Fibroblast of mammary gland (primary cell): Measurements from ENCODE around the gene SLC17A8.
"Not testable (repeated sequence)": the region's sequence is repeated elsewhere in the genome, so short reads cannot be mapped to it uniquely, and the experiment has no call there.

Experiments used
- DNase-seq: peaks from one replicate; pipeline ENCODE4 v3.0.0-alpha.2; 2010; ENCODE audit warnings: low read depth
- H3K4me3 ChIP-seq: 2 replicates; pipeline ENCODE4 v1.5.1; 2011; ENCODE audit warnings: low read depth, mild to moderate bottlenecking, low read length, moderate library complexity; ENCODE audit not compliant: control insufficient read depth
- CTCF ChIP-seq: conservative IDR thresholded peaks from 2 replicates; pipeline ENCODE4 v1.5.1; 2011; ENCODE audit warnings: low read depth, low read length, inconsistent platforms; ENCODE audit not compliant: control insufficient read depth, insufficient read depth

SLC17A8 gene

DNA sequence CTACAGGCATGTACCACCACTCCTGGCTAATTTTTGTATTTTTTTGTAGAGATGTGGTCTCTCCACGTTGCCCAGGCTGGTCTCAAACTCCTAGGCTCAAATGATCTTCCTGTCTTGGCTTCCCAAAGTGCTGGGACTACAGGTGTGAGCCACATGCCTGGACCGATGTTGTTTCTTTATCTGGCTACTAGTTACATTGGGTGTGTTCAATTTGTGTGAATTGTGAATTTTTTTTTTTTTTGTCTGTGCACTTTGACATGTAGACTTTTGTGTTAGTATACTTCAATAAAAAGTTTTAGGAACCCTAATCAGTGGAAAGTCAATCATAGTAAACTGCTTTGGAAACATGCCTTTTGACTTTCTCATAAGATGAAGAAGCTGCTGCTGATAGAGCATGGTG lies 24.0 kb upstream of the SLC17A8 start:
- TF ChIP-seq CTCF = no peak
- no peak overlapping the region for H3K4me3 ChIP-seq
- DNase-seq = no peak

GRCh38 chr12:100337299-100337698 lies 19.6 kb upstream of the SLC17A8 start:
- DNase-seq = no peak
- no peak overlapping the region for H3K4me3 ChIP-seq
- no peak for TF ChIP-seq CTCF

DNA sequence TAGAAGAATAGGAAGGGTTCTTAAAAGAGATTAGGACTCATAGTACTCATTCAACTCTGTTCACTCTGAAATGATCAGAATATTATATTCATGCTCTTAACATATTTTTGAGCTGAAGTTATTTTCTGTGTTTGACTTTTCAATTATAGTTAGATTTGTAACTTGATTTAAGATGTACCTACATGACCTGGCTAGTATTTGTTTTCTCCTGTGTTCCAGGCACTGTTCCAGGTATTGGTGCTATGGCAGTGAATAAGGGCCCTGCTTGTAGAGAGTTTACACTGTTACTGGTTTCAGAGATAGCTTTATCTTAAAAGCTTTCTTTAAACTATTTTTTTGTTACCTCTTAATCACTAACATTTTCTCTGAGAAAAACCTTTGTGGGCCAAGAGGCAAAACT lies 19.1 kb upstream of the SLC17A8 start:
- no peak overlapping the region for H3K4me3 ChIP-seq
- no peak for TF ChIP-seq CTCF
- no peak for DNase-seq

- no peak for TF ChIP-seq CTCF
- no peak overlapping the region for H3K4me3 ChIP-seq
- no peak for DNase-seq
Observed at GRCh38 chr12:100339071-100339470, 17.8 kb upstream of the SLC17A8 start.

- DNase-seq, H3K4me3 ChIP-seq: not testable (repeated sequence)
Observed at GRCh38 chr12:100342897-100343296, 14.0 kb upstream of the SLC17A8 start.

DNA sequence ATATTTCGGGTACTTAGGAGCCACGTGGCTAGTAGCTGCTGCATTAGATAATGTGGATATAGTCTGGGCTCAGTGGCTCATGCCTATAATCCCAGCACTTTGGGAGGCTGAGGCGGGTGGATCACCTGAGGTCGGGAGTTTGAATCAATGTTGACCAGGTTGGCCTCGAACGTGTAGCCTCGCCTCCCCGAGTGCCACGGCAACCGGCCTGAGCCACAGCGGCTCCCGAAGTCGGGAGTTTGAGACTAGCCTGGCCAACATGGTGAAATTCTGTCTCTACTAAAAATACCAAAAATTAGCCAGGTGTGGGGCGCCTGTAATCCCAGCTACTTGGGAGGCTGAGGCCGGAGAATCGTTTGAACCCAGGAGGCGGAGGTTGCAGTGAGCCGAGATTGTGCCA lies 12.5 kb upstream of the SLC17A8 start:
- H3K4me3 ChIP-seq, DNase-seq: not testable (repeated sequence)

- no peak overlapping the region for H3K4me3 ChIP-seq
- no peak for DNase-seq
- no peak for TF ChIP-seq CTCF
Observed at GRCh38 chr12:100345020-100345767, 11.7 kb upstream of the SLC17A8 start.

- no peak for TF ChIP-seq CTCF
- no peak overlapping the region for H3K4me3 ChIP-seq
- peak; percentile 19 for DNase-seq
Observed at GRCh38 chr12:100346660-100347059, 10.2 kb upstream of the SLC17A8 start.
